GM21737 (cell line): Measurements from ENCODE around the gene CCDC124.
"Not testable (repeated sequence)": the region's sequence is repeated elsewhere in the genome, so short reads cannot be mapped to it uniquely, and the experiment has no call there.

Experiments
- ATAC-seq: cut with Tn5 transposase; IDR thresholded peaks from one replicate; pipeline ENCODE4 v1.9.1; 2021; ENCODE audit warnings: mild to moderate bottlenecking, moderate library complexity; ENCODE audit not compliant: unreplicated experiment

CCDC124 gene

GRCh38 chr19:17977488-17977887 lies 44.7 kb downstream of the CCDC124 start:
- no peak for ATAC-seq

DNA sequence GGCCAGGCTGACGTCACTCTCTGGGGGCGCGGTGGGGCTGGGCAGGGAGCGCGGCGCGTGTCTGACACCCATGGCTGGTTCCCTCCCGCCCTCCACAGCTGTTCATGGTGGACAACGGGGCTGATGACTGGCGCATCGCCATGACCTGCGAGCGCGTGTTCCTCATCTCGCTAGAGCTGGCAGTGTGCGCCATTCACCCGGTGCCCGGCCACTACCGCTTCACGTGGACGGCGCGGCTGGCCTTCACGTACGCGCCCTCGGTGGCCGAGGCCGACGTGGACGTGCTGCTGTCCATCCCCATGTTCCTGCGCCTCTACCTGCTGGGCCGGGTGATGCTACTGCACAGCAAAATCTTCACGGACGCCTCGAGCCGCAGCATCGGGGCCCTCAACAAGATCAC lies 48.8 kb downstream of the CCDC124 start:
- ATAC-seq, result no peak

DNA sequence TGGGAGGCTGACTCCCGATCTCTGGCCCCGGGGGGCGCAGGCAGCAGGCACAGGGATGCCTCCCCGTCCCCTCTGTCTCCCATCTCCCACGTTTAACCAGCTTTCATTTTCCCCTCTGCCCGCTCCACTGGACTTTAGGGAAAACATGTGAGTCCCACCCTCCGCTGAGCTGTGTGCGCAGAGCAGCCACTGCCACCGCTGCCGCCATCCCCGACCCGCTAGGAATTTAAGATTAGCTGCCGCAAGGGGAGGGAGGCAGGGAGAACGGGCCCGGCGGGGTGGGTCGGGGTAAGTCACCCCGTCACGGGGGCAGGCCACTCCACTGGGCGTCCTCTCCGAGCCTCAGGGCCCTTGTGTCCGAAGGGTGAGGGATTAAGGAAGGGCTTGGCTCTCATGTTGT lies 49.6 kb downstream of the CCDC124 start:
- no peak for ATAC-seq

- no peak for ATAC-seq
Observed at GRCh38 chr19:17985037-17985818, 52.4 kb downstream of the CCDC124 start.

GRCh38 chr19:17986569-17986968 lies 53.8 kb downstream of the CCDC124 start:
- ATAC-seq, result not testable (repeated sequence)

DNA sequence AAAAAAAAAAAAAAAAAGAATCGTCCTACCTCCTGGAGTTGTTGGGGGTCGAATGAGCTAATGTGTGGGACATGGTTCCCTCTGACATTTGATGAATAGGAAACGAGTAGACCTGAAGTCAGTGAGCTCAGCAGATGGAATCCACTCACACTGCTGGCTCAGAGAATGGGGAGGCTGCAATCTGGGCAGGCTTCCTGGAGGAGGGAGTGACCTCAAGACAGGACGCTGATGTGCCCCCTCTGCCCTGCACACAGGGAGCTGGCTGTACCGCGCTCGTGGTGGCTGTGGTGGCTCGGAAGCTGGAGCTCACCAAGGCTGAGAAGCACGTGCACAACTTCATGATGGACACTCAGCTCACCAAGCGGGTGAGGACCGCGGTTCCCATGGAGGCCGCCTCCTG lies 55.3 kb downstream of the CCDC124 start:
- ATAC-seq, result no peak

- no peak for ATAC-seq
Observed at GRCh38 chr19:17989425-17990094, 56.7 kb downstream of the CCDC124 start.

DNA sequence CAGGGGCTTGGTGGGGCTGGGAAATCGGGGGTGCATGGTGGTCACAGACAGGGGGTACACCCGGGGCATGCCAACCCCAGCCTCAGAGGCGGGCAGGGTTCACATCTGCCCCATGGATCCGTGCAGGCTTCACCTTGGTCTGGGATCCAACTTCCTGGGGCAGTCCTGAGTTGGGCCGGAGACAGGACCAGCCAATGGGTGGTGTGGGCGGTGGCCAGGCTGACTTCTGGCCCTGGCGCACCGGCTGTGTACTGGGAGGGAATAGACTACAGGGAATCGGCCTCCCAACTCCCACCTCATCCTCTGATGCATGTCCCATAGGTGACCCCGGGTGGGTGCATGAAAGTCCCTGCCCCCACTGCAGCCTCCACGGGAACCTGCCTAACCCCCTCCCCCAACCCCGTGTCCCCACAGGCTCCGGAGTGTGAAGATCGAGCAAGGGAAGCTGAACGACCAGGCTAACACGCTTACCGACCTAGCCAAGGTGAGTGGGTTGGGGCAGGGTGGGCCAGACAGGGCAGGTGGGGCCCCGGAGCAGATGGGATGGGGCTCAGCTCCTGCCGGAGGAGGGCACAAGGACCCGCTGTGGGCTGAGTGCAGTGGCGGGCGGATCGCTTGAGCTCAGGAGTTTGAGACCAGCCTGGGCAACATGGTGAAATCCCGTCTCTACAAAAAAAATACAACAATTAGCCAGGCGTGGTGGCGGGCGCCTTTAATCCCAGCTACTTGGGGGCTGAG lies 60.4 kb downstream of the CCDC124 start:
- ATAC-seq, result no peak
